Fibroblast of skin of left quadriceps (primary cell): ENCODE measurements around the gene RPS27.
"Not testable (repeated sequence)": the region's sequence is repeated elsewhere in the genome, so short reads cannot be mapped to it uniquely, and the experiment has no call there.

ENCODE experiments used
- DNase-seq, 2 experiments: peaks; one replicate each; pipeline ENCODE4 v3.0.0-alpha.2; 2013; ENCODE audit warnings: low read depth in 2 of 2

The RPS27 gene

GRCh38 chr1:153985941-153986761 lies 4.4 kb upstream of the RPS27 start, which contains the start of gene RAB13:
TSS of gene RAB13 (minus strand) at chr1:153986339. CDS start at chr1:153986236, 103 bp downstream.
- DNase-seq = peak; percentile 61 to 64

GRCh38 chr1:153987621-153988020 lies 2.9 kb upstream of the RPS27 start:
- DNase-seq = no peak

DNA sequence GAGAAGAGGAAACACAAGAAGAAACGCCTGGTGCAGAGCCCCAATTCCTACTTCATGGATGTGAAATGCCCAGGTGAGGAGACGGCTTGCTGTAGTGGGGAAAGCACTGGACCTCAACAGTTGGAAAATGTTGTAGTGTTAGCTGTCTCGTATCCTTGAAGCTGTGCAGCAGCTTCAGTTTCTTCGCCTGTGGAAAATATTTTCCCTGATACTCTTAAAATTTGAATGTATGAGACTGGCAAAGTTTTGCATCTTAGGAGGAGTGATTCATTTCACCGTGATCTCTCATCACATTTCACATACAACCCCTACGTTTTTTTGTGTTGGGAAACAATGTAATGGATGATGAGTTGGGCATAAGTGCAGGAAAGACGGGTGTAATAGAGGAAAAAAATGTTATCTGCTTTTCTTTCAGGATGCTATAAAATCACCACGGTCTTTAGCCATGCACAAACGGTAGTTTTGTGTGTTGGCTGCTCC lies 629 bp downstream of the RPS27 start:
- no peak for DNase-seq

DNA sequence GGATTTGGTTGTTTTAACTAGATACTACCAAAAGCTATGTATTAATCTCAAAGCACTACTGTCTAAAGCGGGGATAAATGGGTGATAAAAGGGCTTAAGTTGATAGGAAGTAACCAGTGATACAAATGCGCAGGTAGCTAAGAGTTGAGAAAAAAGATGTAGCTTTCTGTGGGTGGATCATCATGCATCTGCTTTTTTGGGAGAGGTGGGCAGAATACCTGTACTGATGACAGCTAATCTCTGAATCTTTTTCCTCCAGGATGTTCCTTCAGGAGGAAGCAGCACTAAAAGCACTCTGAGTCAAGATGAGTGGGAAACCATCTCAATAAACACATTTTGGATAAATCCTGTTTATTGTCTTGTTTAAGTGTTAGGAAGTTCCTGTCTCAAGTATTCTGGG lies 1.2 kb downstream of the RPS27 start:
- no peak for DNase-seq

DNA sequence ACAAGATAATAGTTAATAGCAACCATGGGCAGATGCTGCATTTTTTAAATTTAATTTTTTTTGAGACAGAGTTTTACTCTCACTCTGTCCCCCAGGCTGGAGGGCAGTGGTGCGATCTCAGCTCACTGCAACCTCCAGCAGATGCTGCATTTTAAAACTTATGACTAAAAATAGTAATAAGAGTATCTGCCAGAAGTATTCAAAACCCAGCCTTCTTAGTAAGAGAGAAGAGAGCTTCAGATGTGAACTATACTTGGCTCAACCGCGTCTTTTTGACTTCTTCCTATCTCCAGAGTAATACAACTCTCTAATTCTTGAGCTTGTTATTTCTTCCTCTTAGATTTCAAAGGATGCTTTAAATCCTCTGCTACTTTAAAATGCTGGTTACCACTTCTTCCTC lies 4.6 kb downstream of the RPS27 start:
- no peak for DNase-seq

- no peak for DNase-seq
These were observed 5.1 kb downstream of the RPS27 start for GRCh38 chr1:153995640-153996039.

GRCh38 chr1:153996882-153997281 lies 6.3 kb downstream of the RPS27 start:
- DNase-seq = not testable (repeated sequence)

GRCh38 chr1:154000420-154000819 lies 9.9 kb downstream of the RPS27 start:
- DNase-seq = no peak

GRCh38 chr1:154006136-154006535 lies 15.6 kb downstream of the RPS27 start:
- DNase-seq = no peak

DNA sequence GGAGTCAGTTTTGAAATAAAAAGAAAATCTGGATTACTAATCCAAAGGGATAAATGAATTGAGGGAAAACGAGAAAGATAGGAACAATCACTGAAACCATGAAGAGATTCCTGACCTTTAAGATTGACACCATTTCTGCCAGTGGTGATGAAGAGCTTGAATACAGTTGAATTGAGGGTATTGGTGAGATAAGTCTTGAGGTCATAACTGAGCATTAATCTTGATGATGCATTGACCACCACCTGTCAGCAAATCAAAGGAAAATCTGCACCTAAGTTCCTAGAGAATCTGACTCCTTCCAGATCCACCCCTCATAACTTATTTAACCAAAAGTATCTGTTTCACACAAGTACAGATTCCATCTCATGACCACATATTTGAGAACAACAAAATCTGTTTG lies 21.6 kb downstream of the RPS27 start:
- DNase-seq = no peak

DNA sequence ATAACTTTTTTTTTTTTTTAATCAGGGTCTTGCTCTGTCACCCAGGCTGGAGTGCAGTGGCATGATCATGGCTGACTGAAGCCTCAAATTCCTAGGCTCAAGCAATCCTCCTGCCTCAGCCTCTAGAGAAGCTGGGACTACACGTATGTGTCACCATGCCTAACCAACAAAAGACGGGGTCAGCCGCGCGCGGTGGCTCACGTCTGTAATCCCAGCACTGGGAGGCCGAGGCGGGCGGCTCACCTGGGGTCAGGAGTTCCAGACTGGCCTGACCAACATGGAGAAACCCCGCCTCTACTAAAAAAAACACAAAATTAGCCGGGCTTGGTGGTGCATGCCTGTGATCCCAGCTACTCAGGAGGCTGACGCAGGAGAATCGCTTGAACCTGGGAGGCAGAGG lies 22.0 kb downstream of the RPS27 start:
- not testable (repeated sequence) for DNase-seq

- peak; percentile 3 to 15 for DNase-seq
These were observed 23.8 kb downstream of the RPS27 start for GRCh38 chr1:154014154-154014907.

- no peak for DNase-seq
These were observed 28.7 kb downstream of the RPS27 start for GRCh38 chr1:154019269-154019668.

GRCh38 chr1:154019940-154020339 lies 29.4 kb downstream of the RPS27 start:
- DNase-seq = no peak

GRCh38 chr1:154033697-154034096 lies 43.1 kb downstream of the RPS27 start:
- not testable (repeated sequence) for DNase-seq
